ENCODE data around the gene RYR3. TPM values are rescaled to one million over a fixed set of nuclear protein-coding genes. Genes with fewer than 3 reads are reported as not detected.

Gene RYR3
- total and polyA plus RNA-seq, 10 of the 15 experiments (the other 5 are each of a cell fraction or from before 2014, with no cell fraction given): under 0.01 to 0.44 (median 0.16) TPM; not detected in 5

DNA sequence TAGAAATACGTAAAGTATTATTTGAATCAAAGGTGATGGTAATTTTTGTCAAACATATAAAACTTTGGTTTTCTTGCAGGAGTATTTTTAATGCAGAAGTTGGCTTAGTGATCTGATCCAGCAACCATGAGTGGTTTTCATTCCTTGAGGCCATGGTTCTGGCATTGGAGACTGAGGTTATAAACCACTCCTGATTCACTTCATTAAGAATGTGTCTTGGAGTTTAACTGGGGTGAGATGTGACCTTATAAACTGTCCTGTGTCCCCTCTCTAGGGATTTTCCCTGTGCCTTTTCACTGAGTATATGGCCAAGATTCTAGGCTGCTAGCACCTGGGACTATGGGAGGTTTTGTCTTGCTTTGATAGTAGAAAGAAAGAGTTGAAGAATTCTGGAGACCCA, 94.3 kb downstream of the RYR3 start:
- TF ChIP-seq ZSCAN29 (IDR thresholded peaks at IDR 0.05) (no peak), ATF7 (IDR thresholded peaks at IDR 0.05; ENCODE audit: low read depth) (no peak), MTA2 (IDR thresholded peaks at IDR 0.05; ENCODE audit: low read depth) (no peak), MTA3 (IDR thresholded peaks at IDR 0.05; ENCODE audit: borderline replicate concordance, low read length) (no peak), HDAC6 (IDR thresholded peaks at IDR 0.05; ENCODE audit: unreplicated experiment) (no peak), YY1 (IDR thresholded peaks at IDR 0.05; ENCODE audit: low read depth, low read length) (no peak), RCOR1 (conservative IDR thresholded peaks at IDR 0.05; ENCODE audit: low read depth, low read length) (no peak), PML (IDR thresholded peaks at IDR 0.05; ENCODE audit: low read length) (no peak), IKZF2 (IDR thresholded peaks at IDR 0.05) (no peak), HDAC2 (IDR thresholded peaks at IDR 0.05) (no peak)
- TF ChIP-seq, protein P1, sequence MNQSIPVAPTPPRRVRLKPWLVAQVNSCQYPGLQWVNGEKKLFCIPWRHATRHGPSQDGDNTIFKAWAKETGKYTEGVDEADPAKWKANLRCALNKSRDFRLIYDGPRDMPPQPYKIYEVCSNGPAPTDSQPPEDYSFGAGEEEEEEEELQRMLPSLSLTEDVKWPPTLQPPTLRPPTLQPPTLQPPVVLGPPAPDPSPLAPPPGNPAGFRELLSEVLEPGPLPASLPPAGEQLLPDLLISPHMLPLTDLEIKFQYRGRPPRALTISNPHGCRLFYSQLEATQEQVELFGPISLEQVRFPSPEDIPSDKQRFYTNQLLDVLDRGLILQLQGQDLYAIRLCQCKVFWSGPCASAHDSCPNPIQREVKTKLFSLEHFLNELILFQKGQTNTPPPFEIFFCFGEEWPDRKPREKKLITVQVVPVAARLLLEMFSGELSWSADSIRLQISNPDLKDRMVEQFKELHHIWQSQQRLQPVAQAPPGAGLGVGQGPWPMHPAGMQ (IDR thresholded peaks at IDR 0.05; ENCODE audit: borderline replicate concordance): no peak
- TF ChIP-seq, protein P2, sequence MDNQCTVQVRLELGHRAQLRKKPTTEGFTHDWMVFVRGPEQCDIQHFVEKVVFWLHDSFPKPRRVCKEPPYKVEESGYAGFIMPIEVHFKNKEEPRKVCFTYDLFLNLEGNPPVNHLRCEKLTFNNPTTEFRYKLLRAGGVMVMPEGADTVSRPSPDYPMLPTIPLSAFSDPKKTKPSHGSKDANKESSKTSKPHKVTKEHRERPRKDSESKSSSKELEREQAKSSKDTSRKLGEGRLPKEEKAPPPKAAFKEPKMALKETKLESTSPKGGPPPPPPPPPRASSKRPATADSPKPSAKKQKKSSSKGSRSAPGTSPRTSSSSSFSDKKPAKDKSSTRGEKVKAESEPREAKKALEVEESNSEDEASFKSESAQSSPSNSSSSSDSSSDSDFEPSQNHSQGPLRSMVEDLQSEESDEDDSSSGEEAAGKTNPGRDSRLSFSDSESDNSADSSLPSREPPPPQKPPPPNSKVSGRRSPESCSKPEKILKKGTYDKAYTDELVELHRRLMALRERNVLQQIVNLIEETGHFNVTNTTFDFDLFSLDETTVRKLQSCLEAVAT (IDR thresholded peaks at IDR 0.05): no peak
- intact Hi-C loops (cut with micrococcal nuclease; ENCODE audit: unreplicated experiment) (no loop called here), in situ Hi-C loops (cut with MboI) (no loop called here)
- no peak for FAIRE-seq
- H3K27me3 ChIP-seq (replicated peaks in 1 of 2; ENCODE audit: control insufficient read depth in 2 of 2, insufficient read depth in 2 of 2, low read length in 1 of 2): no peaks in the 10 kb centered on the region; a peak in 1 of 4 replicates
- POLR2A ChIA-PET: no interaction called here
- no peaks in the 10 kb centered on the region for H4K20me1 ChIP-seq (ENCODE audit: control insufficient read depth, insufficient read depth)
- SMC1A ChIA-PET (ENCODE audit: uncharacterized antibody, unreplicated experiment): interaction anchor here (1.2 kb wide), 1 partner anchor 113 kb away, joined by 3 read pairs; no protein-coding TSS in a partner anchor
- no peak overlapping the region for H3K9ac ChIP-seq (ENCODE audit: control insufficient read depth, insufficient read depth, low read length)
- H3K36me3 ChIP-seq (ENCODE audit: control insufficient read depth in 2 of 2, insufficient read depth in 2 of 2, low read length in 1 of 2): no peaks in the 10 kb centered on the region
- 35% methylated on average over 1 of the region's 1 CpG for WGBS (ENCODE audit: insufficient coverage, insufficient replicate concordance, low lambda C conversion rate, missing lambda C conversion rate)
- no peaks in the 10 kb centered on the region for H3K4me1 ChIP-seq (ENCODE audit: control insufficient read depth, insufficient read depth, low read length)
- H3K27ac ChIP-seq (ENCODE audit: control insufficient read depth, insufficient read depth): no peak overlapping the region
- ATAC-seq: no peak
- H3K79me2 ChIP-seq (ENCODE audit: control insufficient read depth, insufficient read depth, low read length): no peaks in the 10 kb centered on the region
- no TSS peak for BruUV-seq (replicated peaks)
- no peak overlapping the region for H3K4me3 ChIP-seq
- H2AFZ ChIP-seq (ENCODE audit: control insufficient read depth, low read depth, low read length): no peak overlapping the region
- H3K4me2 ChIP-seq (ENCODE audit: control insufficient read depth, insufficient read depth): no peak overlapping the region
- CTCF ChIA-PET: no interaction called here
- no peaks in the 10 kb centered on the region for H3K9me3 ChIP-seq (replicated peaks; ENCODE audit: control insufficient read depth, insufficient read depth, low read length)
- DNase-seq (ENCODE audit: low read depth, low spot score): no peak
- RAD21 ChIA-PET (ENCODE audit: unreplicated experiment): no interaction called here
